Activated CD8-positive, alpha-beta T cell treated with anti-CD3 and anti-CD28 coated beads, Interleukin-2, amount 10 ng/mL, durations not matched to agents 7 days and 5 days (primary cell): ENCODE results near the gene SPPL2C. TPM values are rescaled to one million over a fixed set of nuclear protein-coding genes. Genes with fewer than 3 reads are reported as not detected.
"Not testable (repeated sequence)": the region's sequence is repeated elsewhere in the genome, so short reads cannot be mapped to it uniquely, and the experiment has no call there.

ENCODE experiments used
- ATAC-seq: fragments of 150-1000 bp; cut with Tn5 transposase; one replicate; pipeline ENCODE4 v1.10.0; 2021; ENCODE audit warnings: moderate library complexity
- CTCF ChIA-PET: fragments of 350-600 bp; sonication (Branson Sonifier 250); formaldehyde crosslinking; loops from one replicate; lab custom pipeline; 2021; ENCODE audit warnings: antibody characterized with exemption; lab: Charles Lee
- POLR2A ChIA-PET: fragments of 350-600 bp; sonication (Branson Sonifier 250); formaldehyde crosslinking; loops from one replicate; lab custom pipeline; 2021; ENCODE audit warnings: antibody characterized with exemption; lab: Charles Lee
- DNase-seq: peaks from one replicate; pipeline ENCODE4 v3.0.0-alpha.2; 2020
- H3K27ac Mint-ChIP-seq: one replicate; pipeline ENCODE4 v1.8.0; 2021; ENCODE audit warnings: mild to moderate bottlenecking, mixed read lengths
- H3K27me3 Mint-ChIP-seq: one replicate; pipeline ENCODE4 v1.8.0; 2021; ENCODE audit warnings: low read depth, mixed read lengths
- H3K36me3 Mint-ChIP-seq: one replicate; pipeline ENCODE4 v1.8.0; 2021; ENCODE audit warnings: low read depth, mixed read lengths
- H3K4me1 Mint-ChIP-seq: one replicate; pipeline ENCODE4 v1.8.0; 2021; ENCODE audit warnings: low read depth, mixed read lengths
- H3K4me3 Mint-ChIP-seq: one replicate; pipeline ENCODE4 v1.8.0; 2021; ENCODE audit warnings: mild to moderate bottlenecking, mixed read lengths
- H3K9me3 Mint-ChIP-seq: one replicate; pipeline ENCODE4 v1.8.0; 2022; ENCODE audit warnings: mixed read lengths; ENCODE audit not compliant: insufficient read depth
- total RNA-seq, 2 experiments: library from RNA; stranded (reverse); gene quantifications; one replicate each; pipeline ENCODE4 v1.2.3, GENCODE V29; 2021

The SPPL2C gene
- total RNA-seq, 2 experiments from 2014 or later: not detected

- H3K9me3 Mint-ChIP-seq: no peaks in the 10 kb centered on the region
- peaks cover 9% of the 10 kb centered on the region for H3K4me1 Mint-ChIP-seq
- H3K27ac Mint-ChIP-seq: no peak overlapping the region
- H3K27me3 Mint-ChIP-seq: peaks cover 12% of the 10 kb centered on the region
- H3K4me3 Mint-ChIP-seq: no peak overlapping the region
- POLR2A ChIA-PET: no interaction called here
- no peaks in the 10 kb centered on the region for H3K36me3 Mint-ChIP-seq
- DNase-seq: no peak
- CTCF ChIA-PET: interaction anchor here (0.6 to 2.5 kb wide), 27 partner anchors 9 to 471 kb away, joined by 3 to 19 read pairs (median 3); partner anchors contain the start of gene MAPT
- no peak for ATAC-seq
Measured at GRCh38 chr17:45851873-45852272, 7.2 kb downstream of the SPPL2C start.

- ATAC-seq: no peak
- no peak overlapping the region for H3K4me3 Mint-ChIP-seq
- H3K27me3 Mint-ChIP-seq: peaks cover 14% of the 10 kb centered on the region
Measured at GRCh38 chr17:45852535-45853297, 8.0 kb downstream of the SPPL2C start.

DNA sequence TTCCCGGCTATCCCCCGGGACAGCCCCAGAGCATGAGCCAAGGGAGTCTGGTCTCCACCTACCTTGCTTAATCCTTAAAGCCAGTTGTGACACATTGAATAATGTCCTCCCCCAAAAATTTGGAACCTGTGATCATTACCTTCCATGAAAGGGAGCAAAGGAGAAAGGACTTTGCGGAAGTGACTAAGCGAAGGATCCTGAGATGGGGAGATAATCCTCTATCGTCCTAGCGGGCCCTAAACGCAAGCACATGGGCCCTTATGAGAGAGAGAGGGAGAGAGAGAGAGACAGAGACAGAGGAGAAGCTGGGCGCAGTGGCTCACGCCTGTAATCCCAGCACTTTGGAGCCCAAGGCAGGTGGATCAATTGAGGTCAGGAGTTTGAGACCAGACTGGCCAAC lies 9.5 kb downstream of the SPPL2C start:
- no peak overlapping the region for H3K27ac Mint-ChIP-seq
- no peak for ATAC-seq
- ChIA-PET POLR2A (no interaction called here), CTCF (no interaction called here)
- no peak for DNase-seq
- no peaks in the 10 kb centered on the region for H3K36me3 Mint-ChIP-seq
- H3K4me3 Mint-ChIP-seq: no peak overlapping the region
- H3K27me3 Mint-ChIP-seq: peaks cover 14% of the 10 kb centered on the region
- H3K9me3 Mint-ChIP-seq: no peaks in the 10 kb centered on the region
- H3K4me1 Mint-ChIP-seq: peaks cover 9% of the 10 kb centered on the region

More at GRCh38 chr17:45852535-45853297, 8.0 kb downstream of the SPPL2C start:
- ChIA-PET POLR2A (no interaction called here), CTCF (interaction anchor here (0.7 to 2.5 kb wide), 25 partner anchors 8 to 211 kb away, joined by 3 to 19 read pairs (median 3); partner anchors contain the start of gene MAPT)
- Mint-ChIP-seq H3K9me3 (no peaks in the 10 kb centered on the region), H3K36me3 (no peaks in the 10 kb centered on the region), H3K27ac (no peak overlapping the region), H3K4me1 (peaks cover 9% of the 10 kb centered on the region)
- DNase-seq: peak; percentile 70

DNA sequence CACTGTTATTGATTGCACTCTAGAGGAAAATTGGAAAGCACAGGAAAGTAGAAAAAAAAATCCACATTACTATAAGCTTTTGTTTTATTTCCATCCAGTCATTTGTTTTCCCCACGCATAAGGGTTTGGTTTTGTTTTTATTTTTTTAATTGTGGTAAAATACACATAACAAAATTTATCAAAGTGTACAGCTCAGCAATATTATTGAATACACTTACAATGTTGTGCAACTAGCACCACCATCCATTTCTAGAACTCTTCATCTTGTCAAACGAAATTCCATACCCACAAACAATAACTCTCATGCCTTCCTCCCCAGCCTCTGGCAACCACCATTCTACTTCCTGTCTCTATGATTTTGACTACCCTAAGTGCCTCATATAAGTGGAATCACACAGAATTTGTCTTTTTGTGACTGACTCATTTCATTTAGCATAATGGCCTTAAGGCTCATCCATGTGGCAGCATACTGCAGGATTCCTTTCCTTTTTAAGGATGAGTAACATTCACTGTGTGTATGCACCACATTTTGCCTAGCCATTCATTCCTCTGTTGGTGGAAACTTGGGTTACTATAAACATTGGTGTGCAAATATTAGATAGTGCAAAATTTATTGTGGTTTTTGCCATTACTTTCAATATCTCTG lies 11.1 kb downstream of the SPPL2C start:
- Mint-ChIP-seq H3K9me3 (no peaks in the 10 kb centered on the region), H3K36me3 (no peaks in the 10 kb centered on the region), H3K27me3 (peaks cover 16% of the 10 kb centered on the region), H3K4me3 (no peak overlapping the region), H3K4me1 (peaks cover 9% of the 10 kb centered on the region), H3K27ac (no peak overlapping the region)
- ChIA-PET CTCF (no interaction called here), POLR2A (no interaction called here)
- DNase-seq: no peak
- ATAC-seq: no peak

- Mint-ChIP-seq H3K9me3 (no peaks in the 10 kb centered on the region), H3K4me1 (peaks cover 3% of the 10 kb centered on the region), H3K4me3 (no peak overlapping the region), H3K36me3 (no peaks in the 10 kb centered on the region), H3K27ac (no peak overlapping the region), H3K27me3 (peaks cover 12% of the 10 kb centered on the region)
- ChIA-PET POLR2A (no interaction called here), CTCF (no interaction called here)
- ATAC-seq: no peak
- no peak for DNase-seq
Measured at GRCh38 chr17:45857977-45858708, 13.5 kb downstream of the SPPL2C start.

DNA sequence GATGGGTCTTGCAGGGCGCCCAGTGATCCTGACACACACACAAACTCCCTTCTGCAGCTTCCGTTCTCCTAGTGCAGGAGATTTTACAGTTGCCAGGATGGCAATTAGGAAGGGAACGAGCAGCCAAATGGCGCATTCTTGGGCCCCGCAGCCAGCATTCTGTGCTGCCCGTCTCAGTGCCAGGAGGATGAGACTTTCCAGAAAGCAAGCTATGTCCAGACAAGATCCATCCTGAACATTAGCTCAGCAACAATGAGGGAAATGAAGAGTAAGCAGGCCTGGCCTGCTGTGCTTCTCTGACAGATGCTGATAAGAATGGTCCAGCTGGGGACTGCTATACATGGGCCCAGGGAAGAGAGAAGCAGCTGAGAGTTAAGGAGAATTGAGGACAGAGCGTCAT lies 16.5 kb downstream of the SPPL2C start:
- H3K27me3 Mint-ChIP-seq: peaks cover 12% of the 10 kb centered on the region
- CTCF ChIA-PET: interaction anchor here (1.6 kb wide), 3 partner anchors 9 to 221 kb away, joined by 3 to 6 read pairs (median 4); no protein-coding TSS in a partner anchor
- H3K4me3 Mint-ChIP-seq: no peak overlapping the region
- ATAC-seq: no peak
- H3K9me3 Mint-ChIP-seq: no peaks in the 10 kb centered on the region
- no peak overlapping the region for H3K27ac Mint-ChIP-seq
- POLR2A ChIA-PET: no interaction called here
- H3K4me1 Mint-ChIP-seq: peaks cover 5% of the 10 kb centered on the region
- H3K36me3 Mint-ChIP-seq: no peaks in the 10 kb centered on the region
- no peak for DNase-seq

- H3K27ac Mint-ChIP-seq, ATAC-seq, POLR2A ChIA-PET, H3K36me3 Mint-ChIP-seq, DNase-seq, H3K4me3 Mint-ChIP-seq, H3K4me1 Mint-ChIP-seq, H3K9me3 Mint-ChIP-seq: not testable (repeated sequence)
- peaks cover 12% of the 10 kb centered on the region for H3K27me3 Mint-ChIP-seq
- CTCF ChIA-PET: interaction anchor here (1.6 kb wide), 1 partner anchor 15 kb away, joined by 3 read pairs; no protein-coding TSS in a partner anchor
Measured at GRCh38 chr17:45862127-45862526, 17.4 kb downstream of the SPPL2C start.

DNA sequence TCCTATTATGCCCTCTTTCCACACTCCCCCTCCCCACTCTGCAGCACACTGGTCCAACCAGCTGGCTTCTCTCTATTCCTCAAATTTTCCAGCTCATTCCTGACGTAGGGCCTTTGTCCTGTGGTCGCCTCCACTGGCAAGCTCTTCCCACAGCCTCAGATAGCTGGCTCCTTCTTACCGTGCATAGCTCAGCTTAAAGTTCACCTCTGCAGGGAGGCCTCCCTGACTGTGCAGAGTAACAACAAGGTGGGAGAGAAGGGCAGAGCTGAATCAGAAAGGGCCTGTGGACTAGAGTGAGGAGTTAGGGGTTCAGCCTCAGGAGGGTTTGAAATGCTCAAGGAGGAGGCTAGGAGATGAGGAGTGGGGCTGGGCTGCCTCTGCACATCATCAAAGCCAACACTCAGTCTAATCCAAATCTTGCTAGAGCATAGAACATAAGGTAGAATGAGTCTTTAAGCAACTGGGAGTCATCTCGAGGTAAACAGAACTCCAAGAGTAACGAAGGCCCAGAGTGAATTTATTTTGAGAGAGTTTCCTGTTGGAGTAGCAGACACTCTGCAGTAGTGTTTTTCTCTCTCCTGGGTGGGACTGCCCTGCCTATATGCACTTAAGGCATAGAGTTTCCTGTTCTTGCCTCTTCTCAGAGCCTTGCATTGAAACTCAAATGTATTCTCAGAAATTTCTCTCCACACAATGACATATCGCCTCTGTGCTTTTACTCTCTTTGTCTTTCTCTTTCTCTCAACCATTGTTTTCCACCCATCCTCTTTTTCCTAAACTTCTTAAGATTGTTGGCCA lies 19.4 kb downstream of the SPPL2C start:
- POLR2A ChIA-PET: no interaction called here
- CTCF ChIA-PET: interaction anchor here (1.3 kb wide), 1 partner anchor 12 kb away, joined by 6 read pairs; no protein-coding TSS in a partner anchor
- no peak for ATAC-seq
- Mint-ChIP-seq H3K4me1 (peaks cover 5% of the 10 kb centered on the region), H3K27ac (no peak overlapping the region), H3K36me3 (no peaks in the 10 kb centered on the region), H3K27me3 (peaks cover 13% of the 10 kb centered on the region), H3K4me3 (no peak overlapping the region), H3K9me3 (no peaks in the 10 kb centered on the region)
- DNase-seq: no peak

DNA sequence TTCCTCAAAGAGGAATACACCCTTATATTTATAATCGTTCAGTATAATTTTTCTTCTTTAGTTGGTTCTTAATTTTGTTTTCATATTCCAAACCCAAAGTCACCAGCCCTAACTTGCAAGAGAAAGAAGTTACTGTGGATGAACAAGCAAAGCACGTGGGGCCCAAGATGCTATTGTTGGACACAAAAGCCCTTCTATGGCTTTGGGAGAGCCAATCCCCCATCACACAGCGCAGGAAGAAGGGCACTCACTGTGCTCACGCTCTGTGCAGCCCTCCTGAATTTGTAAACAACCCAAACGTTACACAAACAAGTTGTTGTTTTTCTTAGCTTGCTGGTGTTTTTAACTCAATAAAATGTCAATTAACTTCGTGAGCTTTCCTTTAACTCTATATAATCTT lies 22.5 kb downstream of the SPPL2C start:
- POLR2A ChIA-PET: no interaction called here
- Mint-ChIP-seq H3K4me3 (no peak overlapping the region), H3K9me3 (no peaks in the 10 kb centered on the region), H3K36me3 (no peaks in the 10 kb centered on the region), H3K4me1 (peaks cover 5% of the 10 kb centered on the region), H3K27ac (no peak overlapping the region), H3K27me3 (peaks cover 16% of the 10 kb centered on the region)
- ATAC-seq: no peak
- CTCF ChIA-PET: interaction anchor here (1.2 kb wide), 1 partner anchor 35 kb away, joined by 3 read pairs; no protein-coding TSS in a partner anchor
- no peak for DNase-seq

DNA sequence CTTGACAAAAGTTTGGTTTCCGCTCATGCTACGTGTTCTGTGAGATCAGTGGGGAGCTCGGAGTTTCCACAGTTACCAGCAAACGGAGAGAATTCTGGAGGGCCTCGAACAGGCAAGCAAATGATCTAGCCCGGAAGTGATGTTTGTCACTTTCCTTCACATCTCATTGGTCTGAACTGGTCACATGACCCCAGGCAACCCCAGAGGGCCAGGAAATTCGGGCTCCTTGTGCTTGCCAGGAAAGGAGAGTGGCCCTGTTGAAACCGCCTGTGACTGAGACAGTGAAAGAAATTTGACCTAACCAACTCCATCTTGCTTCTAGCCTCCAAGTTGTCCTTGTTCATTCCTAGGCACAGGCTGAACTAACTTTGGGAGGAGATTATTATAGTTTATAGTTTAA lies 23.0 kb downstream of the SPPL2C start:
- Mint-ChIP-seq H3K4me3 (no peak overlapping the region), H3K27me3 (peaks cover 16% of the 10 kb centered on the region), H3K9me3 (no peaks in the 10 kb centered on the region), H3K36me3 (no peaks in the 10 kb centered on the region), H3K4me1 (peaks cover 5% of the 10 kb centered on the region), H3K27ac (no peak overlapping the region)
- CTCF ChIA-PET: interaction anchor here (1.2 kb wide), 1 partner anchor 36 kb away, joined by 3 read pairs; no protein-coding TSS in a partner anchor
- POLR2A ChIA-PET: no interaction called here
- DNase-seq (no peak), ATAC-seq (no peak)

DNA sequence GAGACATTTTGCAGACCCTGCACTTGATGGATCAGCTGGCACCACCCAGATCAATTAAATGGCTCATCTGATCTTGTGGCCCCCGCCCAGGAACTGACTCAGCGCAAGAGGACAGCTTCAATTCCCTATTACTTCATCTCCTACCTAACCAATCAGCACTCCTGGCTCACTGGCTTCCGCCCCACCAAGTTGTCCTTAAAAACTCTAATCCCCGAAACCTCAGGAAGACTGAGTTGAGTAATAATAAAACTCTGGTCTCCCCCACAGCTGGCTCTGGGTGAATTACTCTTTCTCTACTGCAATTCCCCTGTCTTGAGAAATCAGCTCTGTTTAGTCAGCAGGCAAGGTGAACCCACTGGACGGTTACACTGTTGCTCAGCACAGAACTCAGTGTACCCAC lies 23.6 kb downstream of the SPPL2C start:
- POLR2A ChIA-PET: no interaction called here
- ATAC-seq: no peak
- H3K4me1 Mint-ChIP-seq: peaks cover 5% of the 10 kb centered on the region
- H3K9me3 Mint-ChIP-seq: no peaks in the 10 kb centered on the region
- no peak overlapping the region for H3K4me3 Mint-ChIP-seq
- peaks cover 16% of the 10 kb centered on the region for H3K27me3 Mint-ChIP-seq
- no peak for DNase-seq
- CTCF ChIA-PET: interaction anchor here (1.2 kb wide), 1 partner anchor 36 kb away, joined by 3 read pairs; no protein-coding TSS in a partner anchor
- H3K36me3 Mint-ChIP-seq: no peaks in the 10 kb centered on the region
- no peak overlapping the region for H3K27ac Mint-ChIP-seq
